K562 (cell line): ENCODE measurements around the gene EEA1. TPM values are rescaled to one million over a fixed set of nuclear protein-coding genes. Genes with fewer than 3 reads are reported as not detected.

Experiments used
- ATAC-seq: fragments of 200-7000 bp; cut with Tn5 transposase; 3 replicates; pipeline ENCODE4 v1.9.1; 2020; ENCODE audit warnings: moderate library complexity
- BruUV-seq: library from RNA; stranded (reverse); fragments of 400-500 nt; replicated peaks from 2 replicates; lab custom pipeline; 2021; lab: Mats Ljungman, UMichigan
- CTCF ChIA-PET: fragments of 300-600 bp; formaldehyde crosslinking; extraction: SDS; loops from one replicate; lab custom pipeline; 2021; ENCODE audit warnings: low intra/inter-chr PET ratio; lab: Yijun Ruan, JAX
- POLR2A ChIA-PET: fragments of 300-600, 350-650 bp; sonication (Branson Sonifier 250); formaldehyde crosslinking; extraction: SDS; loops from one replicate; lab custom pipeline; 2021; ENCODE audit warnings: antibody characterized with exemption, inconsistent platforms; lab: Yijun Ruan, JAX
- DNase-seq, 4 experiments: peaks; one replicate each; pipeline versions ENCODE4 v3.0.0 to v3.0.0-alpha.2; 2011 to 2018; ENCODE audit warnings: low spot score in 3 of 4, mixed read lengths in 3 of 4; ENCODE audit errors: extremely low read depth in 1 of 4
- FAIRE-seq: peaks from 2 replicates; lab custom pipeline; 2011; peaks lifted over from hg19 to GRCh38; lab: Jason Lieb, UNC
- H2AFZ ChIP-seq: 2 replicates; pipeline ENCODE4 v1.6.0; 2011; ENCODE audit warnings: low read depth, low read length, control low read depth, inconsistent platforms
- H3K27ac ChIP-seq: fragments of 200-600 bp; 3 replicates; pipeline ENCODE4 v1.8.0; 2011; ENCODE audit warnings: low read depth, mild to moderate bottlenecking, control low read depth, inconsistent platforms, low read length, moderate library complexity, mixed read lengths; ENCODE audit errors: extremely low read depth
- H3K27me3 ChIP-seq, 2 experiments: fragments of 300-600 bp in 1 of 2; 2 replicates in 1 of 2; 3 replicates in 1 of 2; pipeline versions ENCODE4 v1.6.0 to v1.8.0; 2011; ENCODE audit warnings: inconsistent platforms in 2 of 2, low read length in 2 of 2, mild to moderate bottlenecking in 1 of 2, mixed read lengths in 1 of 2, moderate library complexity in 1 of 2; ENCODE audit not compliant: control insufficient read depth in 2 of 2, insufficient read depth in 2 of 2
- H3K36me3 ChIP-seq: fragments of 300-600 bp; 3 replicates; pipeline ENCODE4 v1.8.0; 2011; ENCODE audit warnings: mild to moderate bottlenecking, low read length, inconsistent platforms; ENCODE audit not compliant: control insufficient read depth, insufficient read depth
- H3K4me1 ChIP-seq, 2 experiments: fragments of 200-600 bp in 1 of 2; replicated peaks in 1 of 2; 2 replicates in 1 of 2; 3 replicates in 1 of 2; pipeline versions ENCODE4 v1.5.1 to v1.8.0; 2011; ENCODE audit warnings: inconsistent platforms in 2 of 2, low read length in 2 of 2, mild to moderate bottlenecking in 1 of 2, mixed read lengths in 1 of 2, moderate library complexity in 1 of 2; ENCODE audit not compliant: control insufficient read depth in 2 of 2, insufficient read depth in 2 of 2
- H3K4me2 ChIP-seq: 2 replicates; pipeline ENCODE4 v1.6.1; 2011; ENCODE audit warnings: low read length, control low read depth, inconsistent platforms, mixed read lengths; ENCODE audit not compliant: insufficient read depth
- H3K4me3 ChIP-seq: fragments of 200-600 bp; sonication (generic), shearing (Covaris generic); 2 replicates; pipeline ENCODE4 v1.5.1; 2016; ENCODE audit warnings: control low read depth, inconsistent platforms
- H3K79me2 ChIP-seq: fragments of 200-600 bp; 3 replicates; pipeline ENCODE4 v1.8.0; 2011; ENCODE audit warnings: low read length, inconsistent platforms; ENCODE audit not compliant: control insufficient read depth, insufficient read depth
- H3K9ac ChIP-seq, 2 experiments: 2 replicates each; pipeline versions ENCODE4 v1.6.0 to v1.6.1; 2011; ENCODE audit warnings: low read depth in 2 of 2, low read length in 2 of 2, control low read depth in 1 of 2, inconsistent platforms in 1 of 2, mild to moderate bottlenecking in 1 of 2, mixed read lengths in 1 of 2; ENCODE audit not compliant: insufficient read depth in 1 of 2
- H3K9me1 ChIP-seq: one replicate; pipeline ENCODE4 v1.6.0; 2011; ENCODE audit warnings: inconsistent platforms, mild to moderate bottlenecking, low read length, moderate library complexity; ENCODE audit not compliant: control insufficient read depth, insufficient read depth
- H3K9me3 ChIP-seq: replicated peaks from 2 replicates; pipeline ENCODE4 v1.5.1; 2011; ENCODE audit warnings: low read depth, low read length, inconsistent platforms; ENCODE audit not compliant: control insufficient read depth, insufficient read depth
- H4K20me1 ChIP-seq: replicated peaks from 2 replicates; pipeline ENCODE4 v1.6.1; 2011; ENCODE audit warnings: low read length, inconsistent platforms, mixed read lengths; ENCODE audit not compliant: control insufficient read depth, insufficient read depth
- BRCA1 ChIP-seq, 2 experiments: fragments of 450-650 bp in 1 of 2; sonication (generic) in 1 of 2; formaldehyde crosslinking in 1 of 2; IDR thresholded peaks; 2 replicates each; pipeline versions ENCODE4 v1.5.0 to v1.6.1; 2017 to 2020; ENCODE audit warnings: mild to moderate bottlenecking in 1 of 2, missing genetic modification reagents in 1 of 2
- CEBPB ChIP-seq: fragments of 450-650 bp; IDR thresholded peaks from 2 replicates; pipeline ENCODE4 v1.6.1; 2016; ENCODE audit warnings: missing genetic modification characterization, missing compliant biosample characterization
- CEBPG ChIP-seq, 3 experiments: fragments of 200-800 bp in 1 of 3; sonication (Bioruptor generic) in 1 of 3; sonication (generic) in 1 of 3; formaldehyde crosslinking in 1 of 3; IDR thresholded peaks in 2 of 3; conservative IDR thresholded peaks in 1 of 3; 2 replicates each; pipeline versions ENCODE4 v1.6.1 to v1.8.0; 2016 to 2022; ENCODE audit warnings: missing compliant biosample characterization in 2 of 3, missing genetic modification characterization in 2 of 3, mild to moderate bottlenecking in 1 of 3, missing genetic modification reagents in 1 of 3
- HDAC2 ChIP-seq: fragments of 450-650 bp; IDR thresholded peaks from 2 replicates; pipeline ENCODE4 v1.6.1; 2016; ENCODE audit warnings: mild to moderate bottlenecking
- PRDM10 ChIP-seq: fragments of 450-650 bp; IDR thresholded peaks from 2 replicates; pipeline ENCODE4 v1.6.1; 2018; ENCODE audit not compliant: partially characterized antibody
- SOX6 ChIP-seq: fragments of 450-650 bp; IDR thresholded peaks from 2 replicates; pipeline ENCODE4 v1.6.1; 2014; ENCODE audit warnings: mild to moderate bottlenecking
- ZNF217 ChIP-seq: sonication (generic); formaldehyde crosslinking; IDR thresholded peaks from 2 replicates; pipeline ENCODE4 v1.8.0; 2022; ENCODE audit warnings: mild to moderate bottlenecking, missing genetic modification reagents
- ZNF239 ChIP-seq: fragments of 250-450 bp; sonication (Bioruptor Pico); IDR thresholded peaks from 2 replicates; pipeline ENCODE4 v1.4.0; 2020; ENCODE audit warnings: mild to moderate bottlenecking
- WGBS: fragments of 100-300 bp; shearing (Covaris generic); methylation state at CpG from one replicate; pipeline ENCODE4 v1.1.6; 2016; ENCODE audit warnings: low coverage, mixed read lengths; ENCODE audit not compliant: insufficient coverage; ENCODE audit errors: missing lambda C conversion rate; 5-methylcytosine and 5-hydroxymethylcytosine counted together
- in situ Hi-C: fragments of 300-500 bp; cut with MboI; formaldehyde crosslinking; loops from 4 replicates; pipeline ENCODE4 v1.15.0; 2018; ENCODE audit warnings: inconsistent platforms, mixed read lengths
- intact Hi-C: fragments of 100-400 bp; cut with micrococcal nuclease; formaldehyde crosslinking; loops from 2 replicates; pipeline ENCODE4 v1.14.2; 2022
- polyA plus RNA-seq, 8 experiments: library from polyadenylated mRNA; depleted of rRNA in 4 of 8; stranded (reverse) in 5 of 8; unstranded in 3 of 8; fragments of >200 nt; fragmentation: Nextera tagmentation in 2 of 8; fragmentation: Illumina TruSeq in 1 of 8; extraction: Ambion mirVana in 2 of 8; extraction: Trizol in 1 of 8; gene quantifications; 2 replicates each; pipeline versions ENCODE4 v1.2.1 to v1.2.3, GENCODE V29; 2011 to 2014; ENCODE audit warnings: inconsistent platforms in 1 of 8, missing spikeins in 1 of 8
- total RNA-seq, 7 experiments: library from RNA; depleted of rRNA in 6 of 7; stranded (reverse); fragments of >200 nt in 6 of 7; fragmentation: Illumina TruSeq in 2 of 7; extraction: Trizol in 2 of 7; gene quantifications; 2 replicates each; pipeline versions ENCODE4 v1.2.1 to v1.2.3, GENCODE V29; 2011 to 2021; ENCODE audit warnings: low replicate concordance in 1 of 7

Gene EEA1
- total and polyA plus RNA-seq, 9 of the 15 experiments (the other 6 are each of a cell fraction or from before 2014, with no cell fraction given), result 3.5 to 17.1 (median 7.5) TPM

GRCh38 chr12:92900941-92901340 is 28.2 kb downstream of the EEA1 start (continued):
- no peak for TF ChIP-seq PRDM10
- TF ChIP-seq HDAC2, result no peak
- no peak for TF ChIP-seq ZNF217 (CRISPR knock-in tag)

GRCh38 chr12:92899386-92900001 is 29.6 kb downstream of the EEA1 start:
- H3K4me1 ChIP-seq, result peaks cover 0 to 4% of the 10 kb centered on the region in 2 experiments; a peak in 1 of 5 replicates
- peaks cover 40% of the 10 kb centered on the region for H3K79me2 ChIP-seq
- POLR2A ChIA-PET, result interaction anchor here (0.8 to 1.2 kb wide), 3 partner anchors 10 to 25 kb away, joined by 3 to 5 read pairs (median 4); no protein-coding TSS in a partner anchor
- no peak for TF ChIP-seq BRCA1 (IDR thresholded peaks at IDR 0.05)
- TF ChIP-seq BRCA1 (CRISPR knock-in tag; IDR thresholded peaks at IDR 0.05), result no peak
- peak; percentile 74 for TF ChIP-seq ZNF239
- TF ChIP-seq SOX6, result no peak
- no peak for TF ChIP-seq CEBPG (CRISPR knock-in tag; IDR thresholded peaks at IDR 0.05)
- TF ChIP-seq CEBPG (tag; conservative IDR thresholded peaks at IDR 0.05 in 1 of 2, IDR thresholded peaks at IDR 0.05 in 1 of 2), result peak; percentile 77 to 78
- peak; percentile 89 for TF ChIP-seq CEBPB (tag)
- H3K27me3 ChIP-seq, result no peaks in the 10 kb centered on the region
- ATAC-seq (peak; percentile 31), DNase-seq (no peak), FAIRE-seq (no peak)
- H3K9ac ChIP-seq, result no peak overlapping the region
- no peaks in the 10 kb centered on the region for H3K9me1 ChIP-seq
- no peaks in the 10 kb centered on the region for H3K36me3 ChIP-seq
- H3K9me3 ChIP-seq, result no peaks in the 10 kb centered on the region
- WGBS, result 82% methylated on average over 3 of the region's 3 CpGs
- no peak overlapping the region for H3K27ac ChIP-seq
- no peaks in the 10 kb centered on the region for H4K20me1 ChIP-seq
- H2AFZ ChIP-seq, result no peak overlapping the region
- in situ Hi-C loops, result no loop called here
- intact Hi-C loops, result no loop called here
- no peak overlapping the region for H3K4me3 ChIP-seq
- BruUV-seq, result no TSS peak
- CTCF ChIA-PET, result no interaction called here
- H3K4me2 ChIP-seq, result no peak overlapping the region
